GM23338 (cell line): Measurements from ENCODE around the gene AIF1L. TPM values are rescaled to one million over a fixed set of nuclear protein-coding genes. Genes with fewer than 3 reads are reported as not detected.

ENCODE experiments used
- ATAC-seq: fragments of 200-7000 bp; cut with Tn5 transposase; 3 replicates; pipeline ENCODE4 v1.9.1; 2020
- DNase-seq: peaks from one replicate; pipeline ENCODE4 v3.0.0-alpha.2; 2015; ENCODE audit warnings: low spot score
- H2AFZ ChIP-seq: fragments of 200-600 bp; sonication (generic); 2 replicates; pipeline ENCODE4 v1.8.0; 2016; ENCODE audit warnings: antibody characterized with exemption, mild to moderate bottlenecking, moderate library complexity
- H3F3A ChIP-seq: fragments of 200-600 bp; sonication (generic); replicated peaks from 2 replicates; pipeline ENCODE4 v1.8.0; 2017; ENCODE audit warnings: antibody characterized with exemption, mixed run types, low read depth
- H3K27ac ChIP-seq: fragments of 200-600 bp; sonication (generic); 2 replicates; pipeline ENCODE4 v1.6.1; 2016; ENCODE audit warnings: low read depth
- H3K27me3 ChIP-seq: fragments of 200-600 bp; sonication (generic); 2 replicates; pipeline ENCODE4 v1.8.0; 2016; ENCODE audit warnings: mild to moderate bottlenecking, mixed run types, moderate library complexity; ENCODE audit not compliant: insufficient read depth
- H3K36me3 ChIP-seq: fragments of 200-600 bp; sonication (generic); 2 replicates; pipeline ENCODE4 v1.8.0; 2016; ENCODE audit warnings: mild to moderate bottlenecking; ENCODE audit not compliant: insufficient read depth
- H3K4me1 ChIP-seq: fragments of 200-600 bp; sonication (generic); 2 replicates; pipeline ENCODE4 v1.8.0; 2016; ENCODE audit warnings: mild to moderate bottlenecking, moderate library complexity; ENCODE audit not compliant: insufficient read depth
- H3K4me2 ChIP-seq: fragments of 200-600 bp; sonication (generic); 2 replicates; pipeline ENCODE4 v1.7.1; 2017; ENCODE audit warnings: mixed run types
- H3K4me3 ChIP-seq: fragments of 200-600 bp; sonication (generic); 2 replicates; pipeline ENCODE4 v1.6.1; 2016; ENCODE audit warnings: mixed run types
- H3K79me2 ChIP-seq: fragments of 200-600 bp; sonication (generic); replicated peaks from 2 replicates; pipeline ENCODE4 v1.8.0; 2017; ENCODE audit warnings: mild to moderate bottlenecking; ENCODE audit not compliant: insufficient read depth
- H3K9me2 ChIP-seq: fragments of 200-600 bp; sonication (generic); 2 replicates; pipeline ENCODE4 v1.8.0; 2017; ENCODE audit not compliant: insufficient read depth
- H4K20me1 ChIP-seq: fragments of 200-600 bp; sonication (generic); replicated peaks from 2 replicates; pipeline ENCODE4 v1.8.0; 2017; ENCODE audit warnings: mild to moderate bottlenecking; ENCODE audit not compliant: insufficient read depth
- H3K27ac Mint-ChIP-seq: 2 replicates; pipeline ENCODE4 v1.8.0; 2020; ENCODE audit warnings: inconsistent platforms, mild to moderate bottlenecking, moderate library complexity, mixed read lengths
- H3K27me3 Mint-ChIP-seq: 3 replicates; pipeline ENCODE4 v1.8.0; 2022; ENCODE audit warnings: low read depth, mild to moderate bottlenecking, moderate library complexity, mixed read lengths, inconsistent platforms; ENCODE audit not compliant: insufficient read depth, poor library complexity
- H3K36me3 Mint-ChIP-seq: 3 replicates; pipeline ENCODE4 v1.8.0; 2021; ENCODE audit warnings: low read depth, mild to moderate bottlenecking, inconsistent platforms, moderate library complexity, mixed read lengths
- H3K4me1 Mint-ChIP-seq: 3 replicates; pipeline ENCODE4 v1.8.0; 2020; ENCODE audit warnings: mild to moderate bottlenecking, inconsistent platforms, mixed read lengths
- H3K4me3 Mint-ChIP-seq: 3 replicates; pipeline ENCODE4 v1.8.0; 2021; ENCODE audit warnings: moderate library complexity, mild to moderate bottlenecking, inconsistent platforms, mixed read lengths
- H3K9me3 Mint-ChIP-seq: 3 replicates; pipeline ENCODE4 v1.8.0; 2020; ENCODE audit warnings: moderate library complexity, mild to moderate bottlenecking, inconsistent platforms, mixed read lengths
- EZH2 ChIP-seq: fragments of 200-600 bp; sonication (generic); IDR thresholded peaks from one replicate; pipeline ENCODE4 v1.8.0; 2017; ENCODE audit warnings: antibody characterized with exemption, mild to moderate bottlenecking, low read depth; ENCODE audit not compliant: unreplicated experiment
- EZH2phosphoT487 ChIP-seq: fragments of 200-600 bp; sonication (generic); IDR thresholded peaks from one replicate; pipeline ENCODE4 v1.8.1; 2018; ENCODE audit warnings: antibody characterized with exemption; ENCODE audit not compliant: unreplicated experiment
- JUNB ChIP-seq: IDR thresholded peaks from one replicate; pipeline ENCODE4 v1.6.1; 2016; ENCODE audit warnings: antibody characterized with exemption; ENCODE audit not compliant: unreplicated experiment
- NANOG ChIP-seq: IDR thresholded peaks from 2 replicates; pipeline ENCODE4 v1.6.1; 2016; ENCODE audit warnings: antibody characterized with exemption, borderline replicate concordance
- POLR2AphosphoS5 ChIP-seq: IDR thresholded peaks from 2 replicates; pipeline ENCODE4 v1.6.1; 2016; ENCODE audit warnings: antibody characterized with exemption, low read depth
- STAT1 ChIP-seq: IDR thresholded peaks from one replicate; pipeline ENCODE4 v1.6.1; 2016; ENCODE audit warnings: antibody characterized with exemption; ENCODE audit not compliant: unreplicated experiment
- polyA plus RNA-seq: library from polyadenylated mRNA; unstranded; fragments of >200 nt; fragmentation: Nextera tagmentation; extraction: Ambion mirVana; gene quantifications from 2 replicates; pipeline ENCODE4 v1.2.1, GENCODE V29; 2016
- total RNA-seq: library from RNA; depleted of rRNA; stranded (reverse); fragments of >200 nt; shearing (Covaris generic); gene quantifications from 2 replicates; pipeline ENCODE4 v1.2.3, GENCODE V29; 2014
- TF ChIP-seq, protein P1 (sequence below): IDR thresholded peaks from one replicate; pipeline ENCODE4 v1.6.1; 2018; ENCODE audit warnings: antibody characterized with exemption; ENCODE audit not compliant: unreplicated experiment
- TF ChIP-seq, protein P2 (sequence below), 2 experiments: fragments of 200-600 bp in 1 of 2; sonication (generic) in 1 of 2; conservative IDR thresholded peaks; 2 replicates each; pipeline versions ENCODE4 v1.5.1 to v1.6.1; 2016 to 2017; ENCODE audit warnings: antibody characterized with exemption in 2 of 2, low read depth in 2 of 2, mild to moderate bottlenecking in 2 of 2, moderate library complexity in 1 of 2

Gene AIF1L
- total and polyA plus RNA-seq, 2 experiments from 2014 or later = 76.4 to 87.8 TPM

DNA sequence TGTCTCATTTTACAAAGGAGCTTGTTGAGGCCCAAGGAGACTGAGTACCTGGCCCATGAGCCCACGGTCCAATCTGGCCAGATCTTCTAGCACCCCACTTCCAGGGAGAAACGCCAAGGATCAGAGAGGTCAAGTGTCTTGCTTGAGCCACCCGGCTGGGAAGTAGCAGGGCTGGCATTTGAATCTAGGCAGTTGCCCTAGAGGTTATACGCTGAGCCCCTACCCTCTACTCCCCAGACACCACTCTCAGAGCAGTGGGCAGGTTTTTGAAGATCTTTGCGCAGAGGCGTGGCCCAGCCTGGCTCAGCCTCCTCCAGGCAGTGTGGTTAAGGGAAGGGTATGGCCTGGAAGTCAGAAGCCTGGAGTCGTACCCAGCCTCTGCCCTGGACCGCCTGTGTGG is 23.3 kb downstream of the AIF1L start:
- Histone ChIP-seq H3K36me3 (peaks cover 29% of the 10 kb centered on the region), H3K4me1 (no peaks in the 10 kb centered on the region), H3F3A (peaks cover 8% of the 10 kb centered on the region; the same call in 1 of the 2 replicates), H3K27me3 (no peaks in the 10 kb centered on the region), H3K4me3 (no peak overlapping the region), H2AFZ (no peak overlapping the region), H4K20me1 (no peaks in the 10 kb centered on the region; the same call in none of the 2 replicates), H3K79me2 (no peaks in the 10 kb centered on the region), H3K4me2 (no peak overlapping the region), H3K9me2 (no peaks in the 10 kb centered on the region), H3K27ac (no peak overlapping the region)
- peaks cover 69% of the 10 kb centered on the region for H3K36me3 Mint-ChIP-seq
- no peaks in the 10 kb centered on the region for H3K9me3 Mint-ChIP-seq
- H3K4me1 Mint-ChIP-seq = 0 out of 3 replicates have a peak, but pooled peaks cover under 1% of the 10 kb centered on the region
- no peak overlapping the region for H3K27ac Mint-ChIP-seq
- H3K27me3 Mint-ChIP-seq = peaks cover 9% of the 10 kb centered on the region
- TF ChIP-seq EZH2phosphoT487 = no peak
- TF ChIP-seq, protein P1, sequence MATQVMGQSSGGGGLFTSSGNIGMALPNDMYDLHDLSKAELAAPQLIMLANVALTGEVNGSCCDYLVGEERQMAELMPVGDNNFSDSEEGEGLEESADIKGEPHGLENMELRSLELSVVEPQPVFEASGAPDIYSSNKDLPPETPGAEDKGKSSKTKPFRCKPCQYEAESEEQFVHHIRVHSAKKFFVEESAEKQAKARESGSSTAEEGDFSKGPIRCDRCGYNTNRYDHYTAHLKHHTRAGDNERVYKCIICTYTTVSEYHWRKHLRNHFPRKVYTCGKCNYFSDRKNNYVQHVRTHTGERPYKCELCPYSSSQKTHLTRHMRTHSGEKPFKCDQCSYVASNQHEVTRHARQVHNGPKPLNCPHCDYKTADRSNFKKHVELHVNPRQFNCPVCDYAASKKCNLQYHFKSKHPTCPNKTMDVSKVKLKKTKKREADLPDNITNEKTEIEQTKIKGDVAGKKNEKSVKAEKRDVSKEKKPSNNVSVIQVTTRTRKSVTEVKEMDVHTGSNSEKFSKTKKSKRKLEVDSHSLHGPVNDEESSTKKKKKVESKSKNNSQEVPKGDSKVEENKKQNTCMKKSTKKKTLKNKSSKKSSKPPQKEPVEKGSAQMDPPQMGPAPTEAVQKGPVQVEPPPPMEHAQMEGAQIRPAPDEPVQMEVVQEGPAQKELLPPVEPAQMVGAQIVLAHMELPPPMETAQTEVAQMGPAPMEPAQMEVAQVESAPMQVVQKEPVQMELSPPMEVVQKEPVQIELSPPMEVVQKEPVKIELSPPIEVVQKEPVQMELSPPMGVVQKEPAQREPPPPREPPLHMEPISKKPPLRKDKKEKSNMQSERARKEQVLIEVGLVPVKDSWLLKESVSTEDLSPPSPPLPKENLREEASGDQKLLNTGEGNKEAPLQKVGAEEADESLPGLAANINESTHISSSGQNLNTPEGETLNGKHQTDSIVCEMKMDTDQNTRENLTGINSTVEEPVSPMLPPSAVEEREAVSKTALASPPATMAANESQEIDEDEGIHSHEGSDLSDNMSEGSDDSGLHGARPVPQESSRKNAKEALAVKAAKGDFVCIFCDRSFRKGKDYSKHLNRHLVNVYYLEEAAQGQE = no peak
- no peak for DNase-seq
- H3K4me3 Mint-ChIP-seq = no peak overlapping the region
- ATAC-seq = no peak

DNA sequence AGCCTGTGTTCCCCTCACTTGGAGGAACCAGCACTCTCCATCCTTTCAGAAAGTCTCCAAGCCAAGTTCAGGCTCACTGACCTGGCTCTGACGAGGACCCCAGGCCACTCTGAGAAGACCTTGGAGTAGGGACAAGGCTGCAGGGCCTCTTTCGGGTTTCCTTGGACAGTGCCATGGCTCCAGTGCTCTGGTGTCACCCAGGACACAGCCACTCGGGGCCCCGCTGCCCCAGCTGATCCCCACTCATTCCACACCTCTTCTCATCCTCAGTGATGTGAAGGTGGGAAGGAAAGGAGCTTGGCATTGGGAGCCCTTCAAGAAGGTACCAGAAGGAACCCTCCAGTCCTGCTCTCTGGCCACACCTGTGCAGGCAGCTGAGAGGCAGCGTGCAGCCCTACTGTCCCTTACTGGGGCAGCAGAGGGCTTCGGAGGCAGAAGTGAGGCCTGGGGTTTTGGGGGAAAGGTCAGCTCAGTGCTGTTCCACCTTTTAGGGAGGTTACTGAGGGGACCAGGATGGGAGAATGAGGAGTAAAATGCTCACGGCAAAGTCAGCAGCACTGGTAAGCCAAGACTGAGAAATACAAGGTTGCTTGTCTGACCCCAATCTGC is 24.4 kb downstream of the AIF1L start:
- Histone ChIP-seq H3K79me2 (peaks cover 2% of the 10 kb centered on the region), H3K4me3 (no peak overlapping the region), H3K27ac (no peak overlapping the region), H3K4me2 (no peak overlapping the region), H2AFZ (no peak overlapping the region), H3K36me3 (peaks cover 29% of the 10 kb centered on the region), H3K27me3 (no peaks in the 10 kb centered on the region), H3K4me1 (no peaks in the 10 kb centered on the region), H4K20me1 (no peaks in the 10 kb centered on the region; the same call in none of the 2 replicates), H3K9me2 (no peaks in the 10 kb centered on the region), H3F3A (peaks cover 9% of the 10 kb centered on the region; the same call in 1 of the 2 replicates)
- Mint-ChIP-seq H3K27me3 (peaks cover 15% of the 10 kb centered on the region), H3K27ac (no peak overlapping the region), H3K4me3 (no peak overlapping the region), H3K9me3 (no peaks in the 10 kb centered on the region), H3K4me1 (0 out of 3 replicates have a peak, but pooled peaks cover 5% of the 10 kb centered on the region), H3K36me3 (peaks cover 58% of the 10 kb centered on the region)
- ATAC-seq (no peak), DNase-seq (no peak)
- TF ChIP-seq JUNB (no peak), POLR2AphosphoS5 (no peak), EZH2 (no peak), EZH2phosphoT487 (no peak), NANOG (no peak), STAT1 (no peak)
- TF ChIP-seq, protein P1 = no peak
- TF ChIP-seq, protein P2, sequence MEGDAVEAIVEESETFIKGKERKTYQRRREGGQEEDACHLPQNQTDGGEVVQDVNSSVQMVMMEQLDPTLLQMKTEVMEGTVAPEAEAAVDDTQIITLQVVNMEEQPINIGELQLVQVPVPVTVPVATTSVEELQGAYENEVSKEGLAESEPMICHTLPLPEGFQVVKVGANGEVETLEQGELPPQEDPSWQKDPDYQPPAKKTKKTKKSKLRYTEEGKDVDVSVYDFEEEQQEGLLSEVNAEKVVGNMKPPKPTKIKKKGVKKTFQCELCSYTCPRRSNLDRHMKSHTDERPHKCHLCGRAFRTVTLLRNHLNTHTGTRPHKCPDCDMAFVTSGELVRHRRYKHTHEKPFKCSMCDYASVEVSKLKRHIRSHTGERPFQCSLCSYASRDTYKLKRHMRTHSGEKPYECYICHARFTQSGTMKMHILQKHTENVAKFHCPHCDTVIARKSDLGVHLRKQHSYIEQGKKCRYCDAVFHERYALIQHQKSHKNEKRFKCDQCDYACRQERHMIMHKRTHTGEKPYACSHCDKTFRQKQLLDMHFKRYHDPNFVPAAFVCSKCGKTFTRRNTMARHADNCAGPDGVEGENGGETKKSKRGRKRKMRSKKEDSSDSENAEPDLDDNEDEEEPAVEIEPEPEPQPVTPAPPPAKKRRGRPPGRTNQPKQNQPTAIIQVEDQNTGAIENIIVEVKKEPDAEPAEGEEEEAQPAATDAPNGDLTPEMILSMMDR (conservative IDR thresholded peaks at IDR 0.05; ENCODE audit: low read depth in 2 of 2) = no peak
